Activated CD8-positive, alpha-beta memory T cell treated with anti-CD3 and anti-CD28 coated beads, Interleukin-2, amount 50 U/mL, for 48 hours (primary cell): Measurements from ENCODE around the gene KRT86.
"Not testable (repeated sequence)": the region's sequence is repeated elsewhere in the genome, so short reads cannot be mapped to it uniquely, and the experiment has no call there.

Source experiments
- DNase-seq: peaks from one replicate; pipeline ENCODE4 v3.0.0-alpha.2; 2020

Gene KRT86

GRCh38 chr12:52343550-52343949 lies 69.1 kb downstream of the KRT86 start:
- DNase-seq = no peak

GRCh38 chr12:52344111-52344510 lies 69.7 kb downstream of the KRT86 start:
- DNase-seq = no peak

- DNase-seq = not testable (repeated sequence)
These were observed 70.6 kb downstream of the KRT86 start for GRCh38 chr12:52345041-52345440.

- no peak for DNase-seq
These were observed 72.1 kb downstream of the KRT86 start for GRCh38 chr12:52346593-52346992.

GRCh38 chr12:52347016-52347415 lies 72.6 kb downstream of the KRT86 start:
- no peak for DNase-seq

- no peak for DNase-seq
These were observed 73.4 kb downstream of the KRT86 start for GRCh38 chr12:52347551-52348510.

GRCh38 chr12:52349196-52349595 lies 74.8 kb downstream of the KRT86 start:
- DNase-seq = no peak

GRCh38 chr12:52350021-52350620 lies 75.7 kb downstream of the KRT86 start:
- DNase-seq = no peak

GRCh38 chr12:52350786-52351185 lies 76.3 kb downstream of the KRT86 start:
- no peak for DNase-seq

GRCh38 chr12:52351196-52352059 lies 77.0 kb downstream of the KRT86 start:
- DNase-seq = no peak

- no peak for DNase-seq
These were observed 78.5 kb downstream of the KRT86 start for GRCh38 chr12:52352951-52353350.

GRCh38 chr12:52353766-52354165 lies 79.3 kb downstream of the KRT86 start:
- DNase-seq = no peak

GRCh38 chr12:52354200-52354599 lies 79.8 kb downstream of the KRT86 start:
- DNase-seq = no peak

- no peak for DNase-seq
These were observed 80.7 kb downstream of the KRT86 start for GRCh38 chr12:52355176-52355575.

- DNase-seq = no peak
These were observed 81.8 kb downstream of the KRT86 start for GRCh38 chr12:52356031-52356761.

- DNase-seq = no peak
These were observed 82.5 kb downstream of the KRT86 start for GRCh38 chr12:52356762-52357580.
